ENCODE measurements around the gene TBX6.
A peak's percentile ranks its signal among the peaks of the same experiment; 100 is the strongest.

- TF ChIP-seq CTCF (IDR thresholded peaks at IDR 0.05; ENCODE audit: insufficient read depth, low read length): no peak
- TF ChIP-seq POLR2AphosphoS5 (IDR thresholded peaks at IDR 0.05; ENCODE audit: low read depth): peak; percentile 28; the same call in 1 of the 2 replicates
- TF ChIP-seq REST (IDR thresholded peaks at IDR 0.05; ENCODE audit: insufficient replicate concordance, low read depth): no peak
Observed at GRCh38 chr16:30069611-30070462, 21.9 kb downstream of the TBX6 start.

Measured in HL-60 (cell line).